Measurements from ENCODE around the gene PAK3. TPM values are rescaled to one million over a fixed set of nuclear protein-coding genes. Genes with fewer than 3 reads are reported as not detected.

The PAK3 gene
- total RNA-seq, 1 experiment from 2014 or later, result 7.5 TPM

DNA sequence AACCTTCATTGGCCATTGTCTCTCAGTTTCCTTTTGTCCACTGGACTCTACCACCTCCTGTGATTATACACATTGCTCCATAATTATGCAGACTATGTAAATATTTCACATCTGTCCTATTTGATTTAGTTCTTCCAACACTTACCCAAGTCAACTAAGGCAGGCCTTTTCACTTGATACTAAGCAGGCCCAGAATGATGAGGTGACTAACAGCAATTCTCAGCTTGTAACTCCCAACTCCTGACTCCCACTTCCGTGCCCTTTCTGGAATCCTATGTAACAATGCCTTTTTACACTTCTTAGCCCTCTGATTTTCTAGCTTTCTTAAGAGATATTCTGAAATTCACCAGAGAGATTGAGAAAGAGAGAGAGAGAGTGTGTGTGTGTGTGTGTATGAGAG is 6.6 kb downstream of the PAK3 start:
- Histone ChIP-seq H2AFZ (ENCODE audit: low read length) (no peak overlapping the region), H4K20me1 (ENCODE audit: control insufficient read depth, insufficient read depth, insufficient read length) (no peaks in the 10 kb centered on the region), H3K9me3 (ENCODE audit: control insufficient read depth, low read depth, low read length) (no peaks in the 10 kb centered on the region), H3K23me2 (ENCODE audit: insufficient read length, low read depth, low read length, poor library complexity, severe bottlenecking) (peaks cover 3% of the 10 kb centered on the region), H3K79me1 (ENCODE audit: insufficient read depth, low read depth, low read length, poor library complexity, severe bottlenecking) (no peaks in the 10 kb centered on the region), H2BK20ac (ENCODE audit: low read depth, low read length, poor library complexity, severe bottlenecking) (no peak overlapping the region), H2AK5ac (ENCODE audit: insufficient read length, low read length) (no peak overlapping the region), H2BK12ac (ENCODE audit: insufficient read length, low read depth, low read length) (no peak overlapping the region), H3K18ac (ENCODE audit: insufficient read length, low read depth, low read length) (no peak overlapping the region), H2BK15ac (ENCODE audit: low read depth, low read length) (no peak overlapping the region), H4K8ac (replicated peaks; ENCODE audit: insufficient read length, low read depth, low read length) (no peak overlapping the region), H3K4me1 (ENCODE audit: insufficient read depth, low read length) (peaks cover 3% of the 10 kb centered on the region; the same call in 1 of the 2 replicates), H3K56ac (ENCODE audit: insufficient read length, low read depth, low read length) (no peak overlapping the region), H3K23ac (ENCODE audit: insufficient read length, low read depth, low read length) (no peak overlapping the region), H4K5ac (ENCODE audit: insufficient read length, low read depth, low read length) (no peak overlapping the region), H3K4me2 (ENCODE audit: insufficient read depth, insufficient read length, low read length) (no peak overlapping the region), H3T11ph (ENCODE audit: low read length) (no peak overlapping the region), H4K91ac (ENCODE audit: insufficient read length, low read depth, low read length) (no peak overlapping the region), H3K27ac (ENCODE audit: insufficient read length, low read depth, low read length) (no peak overlapping the region), H3K14ac (ENCODE audit: insufficient read depth, low read length) (no peak overlapping the region), H2BK5ac (ENCODE audit: insufficient read length, low read length) (no peak overlapping the region), H3K9ac (ENCODE audit: extremely low read depth, insufficient read length, low read length) (no peak overlapping the region), H2BK120ac (ENCODE audit: low read depth, low read length, poor library complexity, severe bottlenecking) (no peak overlapping the region), H3K4ac (ENCODE audit: low read depth, low read length) (no peak overlapping the region), H3K27me3 (ENCODE audit: insufficient read depth, low read length) (no peaks in the 10 kb centered on the region), H3K79me2 (ENCODE audit: insufficient read depth, low read length) (no peaks in the 10 kb centered on the region)
- no CpG with 5 or more reads among the region's 1 CpG for WGBS (ENCODE audit: extremely low coverage, insufficient read length, low lambda C conversion rate)
- H3K36me3 Mint-ChIP-seq (ENCODE audit: insufficient read depth in 1 of 3, low read depth in 3 of 3), result peaks cover 0 to 20% (median 4%) of the 10 kb centered on the region in 3 experiments; a peak in 4 of 7 replicates
- peaks cover 7% of the 10 kb centered on the region for H3K27me3 Mint-ChIP-seq (ENCODE audit: low read depth)
- H3K4me1 Mint-ChIP-seq, result peaks cover 26 to 27% of the 10 kb centered on the region in 2 experiments
- TF ChIP-seq, protein P1, sequence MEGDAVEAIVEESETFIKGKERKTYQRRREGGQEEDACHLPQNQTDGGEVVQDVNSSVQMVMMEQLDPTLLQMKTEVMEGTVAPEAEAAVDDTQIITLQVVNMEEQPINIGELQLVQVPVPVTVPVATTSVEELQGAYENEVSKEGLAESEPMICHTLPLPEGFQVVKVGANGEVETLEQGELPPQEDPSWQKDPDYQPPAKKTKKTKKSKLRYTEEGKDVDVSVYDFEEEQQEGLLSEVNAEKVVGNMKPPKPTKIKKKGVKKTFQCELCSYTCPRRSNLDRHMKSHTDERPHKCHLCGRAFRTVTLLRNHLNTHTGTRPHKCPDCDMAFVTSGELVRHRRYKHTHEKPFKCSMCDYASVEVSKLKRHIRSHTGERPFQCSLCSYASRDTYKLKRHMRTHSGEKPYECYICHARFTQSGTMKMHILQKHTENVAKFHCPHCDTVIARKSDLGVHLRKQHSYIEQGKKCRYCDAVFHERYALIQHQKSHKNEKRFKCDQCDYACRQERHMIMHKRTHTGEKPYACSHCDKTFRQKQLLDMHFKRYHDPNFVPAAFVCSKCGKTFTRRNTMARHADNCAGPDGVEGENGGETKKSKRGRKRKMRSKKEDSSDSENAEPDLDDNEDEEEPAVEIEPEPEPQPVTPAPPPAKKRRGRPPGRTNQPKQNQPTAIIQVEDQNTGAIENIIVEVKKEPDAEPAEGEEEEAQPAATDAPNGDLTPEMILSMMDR (conservative IDR thresholded peaks at IDR 0.05), result no peak
- no peak overlapping the region for H3K27ac Mint-ChIP-seq
- no peaks in the 10 kb centered on the region for H3K9me3 Mint-ChIP-seq
- H3K4me3 Mint-ChIP-seq, result no peak overlapping the region
- no peak for DNase-seq
